ENCODE data around the gene PLA2G2F.

PLA2G2F gene

DNA sequence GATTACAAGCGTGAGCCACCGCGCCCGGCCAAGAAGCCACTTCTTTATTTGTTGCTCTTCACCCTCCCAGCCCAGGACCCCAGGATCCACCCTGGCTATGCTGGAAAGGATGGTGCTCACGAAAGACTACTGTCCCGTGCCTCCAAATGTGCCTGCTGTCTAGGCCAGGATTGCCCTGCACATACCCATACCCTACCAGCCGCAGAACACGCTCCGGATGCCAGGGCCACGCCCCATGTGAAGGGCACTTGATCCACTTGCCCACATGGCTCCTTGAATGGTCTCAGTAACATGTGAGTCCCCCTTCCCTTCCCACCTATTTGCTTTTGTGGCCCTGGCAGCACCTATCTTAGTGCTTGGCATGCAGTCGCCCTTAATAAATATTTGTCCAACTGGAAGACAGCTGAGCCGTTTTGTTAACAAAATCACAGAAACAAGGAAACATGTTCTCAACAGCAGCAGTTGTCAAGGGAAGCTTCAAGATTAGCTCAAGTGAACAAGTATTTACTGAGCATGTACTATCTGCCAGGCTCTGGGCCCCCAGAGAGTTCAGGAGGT lies 33.0 kb downstream of the PLA2G2F start:
- FAIRE-seq: no peak

GRCh38 chr1:20174937-20175666 lies 36.0 kb downstream of the PLA2G2F start:
- DNase-seq (ENCODE audit: insufficient read length, low spot score) (no peak), FAIRE-seq (no peak)
- TF ChIP-seq, protein P1, sequence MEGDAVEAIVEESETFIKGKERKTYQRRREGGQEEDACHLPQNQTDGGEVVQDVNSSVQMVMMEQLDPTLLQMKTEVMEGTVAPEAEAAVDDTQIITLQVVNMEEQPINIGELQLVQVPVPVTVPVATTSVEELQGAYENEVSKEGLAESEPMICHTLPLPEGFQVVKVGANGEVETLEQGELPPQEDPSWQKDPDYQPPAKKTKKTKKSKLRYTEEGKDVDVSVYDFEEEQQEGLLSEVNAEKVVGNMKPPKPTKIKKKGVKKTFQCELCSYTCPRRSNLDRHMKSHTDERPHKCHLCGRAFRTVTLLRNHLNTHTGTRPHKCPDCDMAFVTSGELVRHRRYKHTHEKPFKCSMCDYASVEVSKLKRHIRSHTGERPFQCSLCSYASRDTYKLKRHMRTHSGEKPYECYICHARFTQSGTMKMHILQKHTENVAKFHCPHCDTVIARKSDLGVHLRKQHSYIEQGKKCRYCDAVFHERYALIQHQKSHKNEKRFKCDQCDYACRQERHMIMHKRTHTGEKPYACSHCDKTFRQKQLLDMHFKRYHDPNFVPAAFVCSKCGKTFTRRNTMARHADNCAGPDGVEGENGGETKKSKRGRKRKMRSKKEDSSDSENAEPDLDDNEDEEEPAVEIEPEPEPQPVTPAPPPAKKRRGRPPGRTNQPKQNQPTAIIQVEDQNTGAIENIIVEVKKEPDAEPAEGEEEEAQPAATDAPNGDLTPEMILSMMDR (IDR thresholded peaks at IDR 0.05; ENCODE audit: insufficient read depth, missing control alignments): no peak

More for the DNA sequence above, 33.0 kb downstream of the PLA2G2F start:
- DNase-seq (ENCODE audit: insufficient read length, low spot score): no peak
- TF ChIP-seq, protein P1 (IDR thresholded peaks at IDR 0.05; ENCODE audit: insufficient read depth, missing control alignments): no peak

GRCh38 chr1:20178634-20179370 lies 39.7 kb downstream of the PLA2G2F start:
- TF ChIP-seq, protein P1 (IDR thresholded peaks at IDR 0.05; ENCODE audit: insufficient read depth, missing control alignments): no peak
- FAIRE-seq (no peak), DNase-seq (ENCODE audit: insufficient read length, low spot score) (no peak)

DNA sequence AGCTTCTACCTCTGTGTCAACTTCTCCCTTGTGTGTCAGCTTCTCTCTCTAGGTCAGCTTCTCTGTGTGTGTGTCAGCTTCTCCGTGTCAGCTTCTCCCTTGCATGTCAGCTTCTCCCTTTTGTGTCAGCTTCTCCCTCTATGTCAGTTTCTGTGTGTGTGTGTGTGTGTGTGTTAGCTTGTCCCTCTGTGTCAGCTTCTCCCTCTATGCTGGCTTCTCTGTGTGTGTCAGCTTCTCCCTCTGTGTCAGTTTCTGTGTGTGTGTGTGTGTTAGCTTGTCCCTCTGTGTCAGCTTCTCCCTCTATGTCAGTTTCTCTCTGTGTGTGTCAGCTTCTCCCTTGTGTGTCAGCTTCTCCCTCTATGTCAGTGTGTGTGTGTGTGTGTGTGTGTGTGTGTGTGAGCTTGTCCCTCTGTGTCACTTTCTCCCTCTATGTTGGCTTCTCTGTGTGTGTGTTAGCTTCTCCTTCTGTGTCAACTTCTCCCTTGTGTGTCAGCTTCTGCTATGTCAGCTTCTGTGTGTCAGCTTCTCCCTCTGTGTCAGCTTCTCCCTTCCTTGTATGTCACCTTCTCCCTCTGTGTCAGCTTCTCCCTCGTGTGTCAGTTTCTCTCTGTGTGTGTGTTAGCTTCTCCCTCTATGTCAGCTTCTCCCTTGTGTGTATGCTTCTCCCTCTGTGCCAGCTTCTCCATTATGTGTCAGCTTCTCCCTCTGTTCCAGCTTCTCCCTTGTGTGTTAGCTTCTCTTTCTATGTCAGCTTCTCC lies 40.4 kb downstream of the PLA2G2F start:
- no peak for FAIRE-seq
- no peak for DNase-seq (ENCODE audit: insufficient read length, low spot score)
- TF ChIP-seq, protein P1 (IDR thresholded peaks at IDR 0.05; ENCODE audit: insufficient read depth, missing control alignments): no peak

DNA sequence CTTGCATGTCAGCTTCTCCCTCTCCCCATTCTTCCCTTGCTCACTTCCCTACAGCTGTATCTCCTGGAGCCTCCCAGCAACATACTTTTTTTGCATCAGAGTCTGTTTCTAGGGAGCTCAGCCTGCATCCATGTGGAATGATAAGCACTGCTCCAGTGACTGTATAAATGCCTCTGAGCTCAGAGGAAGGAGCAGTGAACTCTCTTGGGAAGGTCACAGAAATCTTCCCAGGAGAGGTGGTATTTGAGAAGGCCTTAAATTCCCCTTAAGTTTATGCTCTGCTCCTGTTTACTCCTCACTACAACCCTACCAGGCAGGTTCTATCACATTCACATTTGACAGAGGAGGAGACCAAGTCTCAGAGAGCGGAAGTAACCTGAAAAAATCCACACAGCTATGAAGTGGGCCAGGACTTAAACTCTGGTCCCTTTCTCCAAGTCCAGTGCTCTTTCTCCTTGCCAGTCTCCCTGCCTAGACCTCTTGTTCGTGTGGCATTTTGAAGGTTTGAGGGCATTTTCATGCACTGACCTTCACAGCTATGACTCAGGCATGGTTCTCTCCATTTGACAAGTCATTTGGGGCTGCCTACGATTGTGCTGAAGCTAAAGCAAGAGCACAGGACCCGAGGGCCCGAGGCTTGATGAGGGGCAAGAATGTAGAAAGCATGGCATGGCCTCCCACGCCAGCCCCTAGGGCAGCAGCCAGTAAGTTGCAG lies 41.2 kb downstream of the PLA2G2F start:
- no peak for FAIRE-seq

GRCh38 chr1:20180844-20181207 lies 41.7 kb downstream of the PLA2G2F start:
- TF ChIP-seq, protein P1 (IDR thresholded peaks at IDR 0.05; ENCODE audit: insufficient read depth, missing control alignments): no peak
- DNase-seq (ENCODE audit: insufficient read length, low spot score): no peak
- FAIRE-seq: no peak

More for the DNA sequence above, 41.2 kb downstream of the PLA2G2F start:
- DNase-seq (ENCODE audit: insufficient read length, low spot score): no peak
- TF ChIP-seq, protein P1 (IDR thresholded peaks at IDR 0.05; ENCODE audit: insufficient read depth, missing control alignments): no peak

Measured in D721Med (cell line).